Measurements from ENCODE around the gene ATRN.

Gene ATRN

DNA sequence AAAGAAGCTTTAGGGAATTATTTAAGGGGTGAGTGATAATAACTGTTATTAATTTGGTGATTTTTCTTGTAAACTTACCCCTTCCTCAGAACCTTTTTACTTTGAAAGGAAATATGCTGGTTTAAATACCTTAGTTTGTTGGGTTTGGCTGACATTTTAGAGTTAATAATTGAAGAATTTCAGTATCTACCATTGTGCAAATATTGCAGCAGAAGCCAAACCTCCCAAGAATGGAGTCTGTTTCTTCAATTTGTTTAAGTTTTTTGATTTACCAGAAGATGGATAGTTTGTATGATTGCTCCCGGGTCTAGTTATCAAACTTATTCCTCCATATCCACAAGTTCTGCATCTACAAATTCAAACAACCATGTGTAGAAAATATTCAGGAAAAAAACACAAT lies 77.1 kb downstream of the ATRN start:
- Histone ChIP-seq H3K36me3 (ENCODE audit: control insufficient read depth, insufficient read depth, low read length) (no peaks in the 10 kb centered on the region), H3K9ac (ENCODE audit: low read depth, low read length) (no peak overlapping the region)

DNA sequence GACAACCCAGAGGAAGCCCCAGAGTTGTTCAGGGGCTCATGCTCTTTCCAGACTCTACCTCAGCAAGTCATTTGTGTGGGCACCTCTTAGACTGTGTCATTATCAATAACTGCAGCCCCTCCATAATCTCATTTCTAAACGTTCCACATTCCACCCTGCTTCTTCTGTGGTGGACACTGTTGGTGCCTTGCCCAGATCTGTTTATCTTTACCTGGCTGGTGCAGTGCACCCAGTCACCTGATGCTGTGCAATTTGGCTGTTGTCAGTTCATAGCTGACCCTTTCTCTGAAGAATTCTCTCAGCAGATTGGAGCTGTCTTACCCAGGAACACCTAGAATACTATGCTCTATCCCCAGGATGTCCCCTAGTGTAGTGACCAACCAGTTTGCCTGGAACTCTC lies 80.0 kb downstream of the ATRN start:
- Histone ChIP-seq H3K9me3 (ENCODE audit: control insufficient read depth, insufficient read depth, low read length) (no peaks in the 10 kb centered on the region), H3K4me1 (ENCODE audit: control insufficient read depth, insufficient read depth, low read length) (no peaks in the 10 kb centered on the region; the same call in 1 of the 2 replicates), H3K4me3 (ENCODE audit: low read depth, low read length) (no peak overlapping the region), H3K27ac (ENCODE audit: low read depth, low read length) (no peak overlapping the region), H3K36me3 (ENCODE audit: control insufficient read depth, insufficient read depth, low read length) (no peaks in the 10 kb centered on the region), H3K9ac (ENCODE audit: low read depth, low read length) (no peak overlapping the region), H3K27me3 (ENCODE audit: control insufficient read depth, insufficient read depth, low read length) (no peaks in the 10 kb centered on the region)

More for the DNA sequence above, 77.1 kb downstream of the ATRN start:
- H3K9me3 ChIP-seq (ENCODE audit: control insufficient read depth, insufficient read depth, low read length), result no peaks in the 10 kb centered on the region
- no peak overlapping the region for H3K4me3 ChIP-seq (ENCODE audit: low read depth, low read length)
- H3K27me3 ChIP-seq (ENCODE audit: control insufficient read depth, insufficient read depth, low read length), result no peaks in the 10 kb centered on the region
- no peak overlapping the region for H3K27ac ChIP-seq (ENCODE audit: low read depth, low read length)
- no peaks in the 10 kb centered on the region; the same call in 1 of the 2 replicates for H3K4me1 ChIP-seq (ENCODE audit: control insufficient read depth, insufficient read depth, low read length)

DNA sequence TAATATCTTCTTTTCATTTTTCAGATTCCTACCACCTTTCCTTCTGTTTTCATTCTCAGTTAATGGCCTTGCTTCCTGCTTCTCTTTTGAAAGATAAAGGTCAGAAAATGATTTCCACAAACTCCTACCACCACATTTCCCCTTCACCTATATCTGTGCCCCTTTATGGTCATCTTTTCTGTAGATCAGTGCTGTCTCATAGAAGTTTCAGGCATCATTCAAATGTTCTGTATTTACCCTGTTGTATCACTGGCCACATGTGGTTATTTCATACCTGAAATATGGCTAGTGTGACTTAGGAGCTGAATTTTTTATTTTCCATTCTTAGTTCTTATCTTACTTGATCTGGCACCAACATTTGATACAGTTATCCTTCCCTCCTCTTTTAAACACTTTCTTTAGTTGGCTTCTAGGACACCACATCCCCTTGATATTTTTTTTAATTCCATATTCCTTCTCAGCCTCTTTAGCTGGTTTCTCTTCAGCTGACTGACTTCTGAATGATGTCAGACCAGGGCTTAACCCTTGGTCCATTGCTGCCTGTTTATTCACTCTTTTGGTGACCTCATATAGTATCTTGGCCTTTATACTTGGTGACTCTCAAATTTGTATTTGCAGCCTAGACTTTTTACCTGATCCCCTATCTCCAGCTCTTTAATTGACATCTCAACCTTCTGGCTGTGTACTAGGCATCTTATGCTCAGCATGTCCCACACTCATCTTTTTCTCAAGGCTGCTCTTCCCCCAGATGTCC lies 81.0 kb downstream of the ATRN start:
- Histone ChIP-seq H3K4me3 (ENCODE audit: low read depth, low read length) (no peak overlapping the region), H3K9me3 (ENCODE audit: control insufficient read depth, insufficient read depth, low read length) (no peaks in the 10 kb centered on the region), H3K27me3 (ENCODE audit: control insufficient read depth, insufficient read depth, low read length) (no peaks in the 10 kb centered on the region), H3K9ac (ENCODE audit: low read depth, low read length) (no peak overlapping the region), H3K27ac (ENCODE audit: low read depth, low read length) (no peak overlapping the region), H3K36me3 (ENCODE audit: control insufficient read depth, insufficient read depth, low read length) (no peaks in the 10 kb centered on the region), H3K4me1 (ENCODE audit: control insufficient read depth, insufficient read depth, low read length) (no peaks in the 10 kb centered on the region; the same call in 1 of the 2 replicates)

GRCh38 chr20:3553663-3554062 lies 82.8 kb downstream of the ATRN start:
- no peaks in the 10 kb centered on the region for H3K36me3 ChIP-seq (ENCODE audit: control insufficient read depth, insufficient read depth, low read length)
- H3K9me3 ChIP-seq (ENCODE audit: control insufficient read depth, insufficient read depth, low read length), result no peaks in the 10 kb centered on the region
- H3K4me1 ChIP-seq (ENCODE audit: control insufficient read depth, insufficient read depth, low read length), result no peaks in the 10 kb centered on the region; the same call in 1 of the 2 replicates
- H3K27ac ChIP-seq (ENCODE audit: low read depth, low read length), result no peak overlapping the region
- H3K4me3 ChIP-seq (ENCODE audit: low read depth, low read length), result no peak overlapping the region
- no peaks in the 10 kb centered on the region for H3K27me3 ChIP-seq (ENCODE audit: control insufficient read depth, insufficient read depth, low read length)
- no peak overlapping the region for H3K9ac ChIP-seq (ENCODE audit: low read depth, low read length)

GRCh38 chr20:3557237-3557785 lies 86.5 kb downstream of the ATRN start:
- Histone ChIP-seq H3K9ac (ENCODE audit: low read depth, low read length) (no peak overlapping the region), H3K27ac (ENCODE audit: low read depth, low read length) (no peak overlapping the region), H3K36me3 (ENCODE audit: control insufficient read depth, insufficient read depth, low read length) (no peaks in the 10 kb centered on the region), H3K4me3 (ENCODE audit: low read depth, low read length) (no peak overlapping the region), H3K27me3 (ENCODE audit: control insufficient read depth, insufficient read depth, low read length) (no peaks in the 10 kb centered on the region), H3K9me3 (ENCODE audit: control insufficient read depth, insufficient read depth, low read length) (no peaks in the 10 kb centered on the region), H3K4me1 (ENCODE audit: control insufficient read depth, insufficient read depth, low read length) (no peaks in the 10 kb centered on the region)

DNA sequence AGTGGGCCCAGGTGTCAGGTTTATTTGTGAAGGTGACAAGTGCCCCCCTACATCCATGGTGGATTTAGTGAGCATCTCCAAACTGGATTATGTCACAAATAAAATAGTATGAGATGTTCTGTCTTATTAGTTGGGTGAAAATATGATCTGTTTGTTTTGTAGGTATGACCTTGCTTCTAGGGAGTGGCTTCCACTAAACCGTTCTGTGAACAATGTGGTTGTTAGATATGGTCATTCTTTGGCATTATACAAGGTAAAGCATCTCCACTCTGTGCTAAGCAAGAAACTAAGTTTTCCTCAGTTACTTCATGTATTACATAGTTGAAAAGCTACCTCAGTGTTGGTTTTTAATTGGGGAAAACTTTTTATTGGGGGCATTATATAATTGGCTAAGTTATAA lies 88.4 kb downstream of the ATRN start:
- Histone ChIP-seq H3K9me3 (ENCODE audit: control insufficient read depth, insufficient read depth, low read length) (no peaks in the 10 kb centered on the region), H3K4me3 (ENCODE audit: low read depth, low read length) (no peak overlapping the region), H3K9ac (ENCODE audit: low read depth, low read length) (no peak overlapping the region), H3K36me3 (ENCODE audit: control insufficient read depth, insufficient read depth, low read length) (no peaks in the 10 kb centered on the region), H3K27me3 (ENCODE audit: control insufficient read depth, insufficient read depth, low read length) (no peaks in the 10 kb centered on the region), H3K27ac (ENCODE audit: low read depth, low read length) (no peak overlapping the region), H3K4me1 (ENCODE audit: control insufficient read depth, insufficient read depth, low read length) (no peaks in the 10 kb centered on the region)

- Histone ChIP-seq H3K4me1 (ENCODE audit: control insufficient read depth, insufficient read depth, low read length) (no peaks in the 10 kb centered on the region), H3K9ac (ENCODE audit: low read depth, low read length) (no peak overlapping the region), H3K9me3 (ENCODE audit: control insufficient read depth, insufficient read depth, low read length) (no peaks in the 10 kb centered on the region), H3K36me3 (ENCODE audit: control insufficient read depth, insufficient read depth, low read length) (no peaks in the 10 kb centered on the region), H3K4me3 (ENCODE audit: low read depth, low read length) (no peak overlapping the region), H3K27ac (ENCODE audit: low read depth, low read length) (no peak overlapping the region), H3K27me3 (ENCODE audit: control insufficient read depth, insufficient read depth, low read length) (no peaks in the 10 kb centered on the region)
Measured at GRCh38 chr20:3559637-3560036, 88.8 kb downstream of the ATRN start.

GRCh38 chr20:3560162-3560561 lies 89.3 kb downstream of the ATRN start:
- H3K9me3 ChIP-seq (ENCODE audit: control insufficient read depth, insufficient read depth, low read length), result no peaks in the 10 kb centered on the region
- no peaks in the 10 kb centered on the region for H3K27me3 ChIP-seq (ENCODE audit: control insufficient read depth, insufficient read depth, low read length)
- no peak overlapping the region for H3K4me3 ChIP-seq (ENCODE audit: low read depth, low read length)
- no peaks in the 10 kb centered on the region for H3K36me3 ChIP-seq (ENCODE audit: control insufficient read depth, insufficient read depth, low read length)
- H3K4me1 ChIP-seq (ENCODE audit: control insufficient read depth, insufficient read depth, low read length), result 0 out of 2 replicates have a peak, but pooled peaks cover under 1% of the 10 kb centered on the region
- H3K9ac ChIP-seq (ENCODE audit: low read depth, low read length), result no peak overlapping the region
- no peak overlapping the region for H3K27ac ChIP-seq (ENCODE audit: low read depth, low read length)

GRCh38 chr20:3560578-3560977 lies 89.8 kb downstream of the ATRN start:
- no peaks in the 10 kb centered on the region for H3K9me3 ChIP-seq (ENCODE audit: control insufficient read depth, insufficient read depth, low read length)
- no peak overlapping the region for H3K9ac ChIP-seq (ENCODE audit: low read depth, low read length)
- H3K36me3 ChIP-seq (ENCODE audit: control insufficient read depth, insufficient read depth, low read length), result no peaks in the 10 kb centered on the region
- H3K27me3 ChIP-seq (ENCODE audit: control insufficient read depth, insufficient read depth, low read length), result no peaks in the 10 kb centered on the region
- H3K4me1 ChIP-seq (ENCODE audit: control insufficient read depth, insufficient read depth, low read length), result 0 out of 2 replicates have a peak, but pooled peaks cover 4% of the 10 kb centered on the region
- H3K27ac ChIP-seq (ENCODE audit: low read depth, low read length), result no peak overlapping the region
- no peak overlapping the region for H3K4me3 ChIP-seq (ENCODE audit: low read depth, low read length)

- Histone ChIP-seq H3K9ac (ENCODE audit: low read depth, low read length) (no peak overlapping the region), H3K27ac (ENCODE audit: low read depth, low read length) (no peak overlapping the region), H3K4me3 (ENCODE audit: low read depth, low read length) (no peak overlapping the region), H3K9me3 (ENCODE audit: control insufficient read depth, insufficient read depth, low read length) (no peaks in the 10 kb centered on the region), H3K4me1 (ENCODE audit: control insufficient read depth, insufficient read depth, low read length) (peaks cover 10% of the 10 kb centered on the region), H3K36me3 (ENCODE audit: control insufficient read depth, insufficient read depth, low read length) (no peaks in the 10 kb centered on the region), H3K27me3 (ENCODE audit: control insufficient read depth, insufficient read depth, low read length) (no peaks in the 10 kb centered on the region)
Measured at GRCh38 chr20:3563133-3563532, 92.3 kb downstream of the ATRN start.

- H3K9me3 ChIP-seq (ENCODE audit: control insufficient read depth, insufficient read depth, low read length), result no peaks in the 10 kb centered on the region
Measured at GRCh38 chr20:3563548-3564177, 92.8 kb downstream of the ATRN start.

More at GRCh38 chr20:3563548-3564177, 92.8 kb downstream of the ATRN start:
- Histone ChIP-seq H3K36me3 (ENCODE audit: control insufficient read depth, insufficient read depth, low read length) (no peaks in the 10 kb centered on the region), H3K4me1 (ENCODE audit: control insufficient read depth, insufficient read depth, low read length) (peaks cover 10% of the 10 kb centered on the region), H3K27ac (ENCODE audit: low read depth, low read length) (no peak overlapping the region), H3K4me3 (ENCODE audit: low read depth, low read length) (no peak overlapping the region), H3K27me3 (ENCODE audit: control insufficient read depth, insufficient read depth, low read length) (no peaks in the 10 kb centered on the region), H3K9ac (ENCODE audit: low read depth, low read length) (no peak overlapping the region)
